Putamen (tissue), 1 donor: ENCODE data around the gene TMEM120B.
"Not testable (repeated sequence)": the region's sequence is repeated elsewhere in the genome, so short reads cannot be mapped to it uniquely, and the experiment has no call there.

Source experiments
- DNase-seq: peaks from one replicate; pipeline ENCODE4 v3.0.0-alpha.2; 2016; ENCODE audit warnings: low spot score

The TMEM120B gene

GRCh38 chr12:121712461-121713256 is at the start of gene TMEM120B:
TMEM120B (plus strand) TSS chr12:121712752; CDS start chr12:121712896, 144 bp downstream.
- DNase-seq: peak; percentile 81

DNA sequence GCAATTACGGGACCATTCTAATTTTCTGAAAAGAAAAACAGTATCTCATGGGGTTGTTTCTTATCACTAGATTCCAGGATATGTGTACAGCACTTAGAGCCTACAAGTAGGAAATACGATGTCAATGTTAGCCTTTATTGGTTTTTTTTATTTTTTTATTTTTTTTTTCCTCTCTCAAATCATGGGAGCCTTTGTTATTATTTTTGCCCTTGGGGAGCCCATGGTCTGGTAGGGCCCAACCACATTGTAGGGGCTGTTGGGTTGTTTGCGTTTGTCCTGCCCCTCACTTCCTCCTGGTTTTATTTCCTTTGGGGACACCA is 49.0 kb upstream of the TMEM120B start:
- DNase-seq: no peak

- DNase-seq: not testable (repeated sequence)
These were observed 45.7 kb upstream of the TMEM120B start for GRCh38 chr12:121666829-121667228.

DNA sequence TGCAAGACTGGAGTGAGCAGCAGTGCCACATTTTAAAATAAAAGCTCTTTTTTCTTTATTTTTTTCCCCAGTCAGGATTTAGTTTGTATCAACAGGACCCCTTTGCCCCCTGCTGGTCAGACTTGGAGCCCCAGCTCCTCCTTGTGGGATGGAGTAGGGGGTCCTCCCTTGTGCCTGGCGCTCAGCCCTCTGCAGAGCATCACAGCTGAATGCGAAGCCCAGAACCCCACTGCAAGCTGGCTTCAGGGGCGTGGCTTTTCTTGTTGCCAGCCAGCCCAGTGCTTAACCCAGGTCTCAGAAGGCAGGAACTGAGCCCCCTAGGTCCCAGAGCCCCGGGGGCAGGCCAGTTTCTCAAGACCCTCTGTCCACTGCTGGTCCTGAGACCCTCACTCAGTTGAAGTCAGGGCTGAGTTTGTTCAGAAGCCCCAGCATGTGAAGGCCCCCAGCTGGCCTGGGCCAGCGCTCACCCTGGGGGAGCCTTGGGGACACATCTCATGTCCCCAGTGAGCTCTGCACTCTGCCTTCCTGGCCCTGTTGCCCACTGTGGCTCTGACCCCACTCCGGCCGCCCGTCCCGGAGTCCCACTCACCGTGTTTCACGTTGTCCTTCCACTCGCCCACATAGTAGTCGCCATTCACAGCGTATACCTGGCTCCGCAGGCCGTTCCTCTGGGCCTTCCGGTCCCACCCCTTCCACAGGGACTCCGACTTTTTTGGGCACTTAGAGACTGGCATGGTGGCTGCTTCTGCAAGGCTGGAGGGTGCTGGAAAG is 43.6 kb upstream of the TMEM120B start:
- no peak for DNase-seq

- DNase-seq: no peak
These were observed 43.0 kb upstream of the TMEM120B start, which contains the start of gene MORN3 for GRCh38 chr12:121669521-121669900. MORN3 (minus strand) TSS chr12:121669654; CDS start chr12:121669483, 171 bp downstream.

- DNase-seq: no peak
These were observed 39.5 kb upstream of the TMEM120B start for GRCh38 chr12:121673013-121673511.

- no peak for DNase-seq
These were observed 36.4 kb upstream of the TMEM120B start for GRCh38 chr12:121676190-121676589.

DNA sequence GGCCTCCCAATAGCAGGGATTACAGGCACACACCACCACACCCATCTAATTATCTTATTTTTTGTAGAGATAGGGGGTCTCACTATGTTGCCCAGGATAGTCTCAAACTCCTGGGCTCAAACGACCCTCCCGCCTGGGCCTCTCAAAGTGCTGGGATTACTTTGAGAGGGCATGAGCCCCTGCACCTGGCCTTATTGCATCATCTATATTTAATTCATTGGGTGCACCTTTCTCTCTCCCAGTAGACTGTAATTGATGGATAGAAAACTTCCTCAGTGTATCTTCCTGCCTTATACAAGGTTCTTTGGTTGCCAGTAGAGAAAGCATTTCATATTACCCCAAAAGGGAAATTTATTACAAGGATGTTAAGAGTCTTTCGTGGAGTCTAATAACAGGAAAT is 34.2 kb upstream of the TMEM120B start:
- no peak for DNase-seq

- no peak for DNase-seq
These were observed 33.7 kb upstream of the TMEM120B start for GRCh38 chr12:121678716-121679300.

DNA sequence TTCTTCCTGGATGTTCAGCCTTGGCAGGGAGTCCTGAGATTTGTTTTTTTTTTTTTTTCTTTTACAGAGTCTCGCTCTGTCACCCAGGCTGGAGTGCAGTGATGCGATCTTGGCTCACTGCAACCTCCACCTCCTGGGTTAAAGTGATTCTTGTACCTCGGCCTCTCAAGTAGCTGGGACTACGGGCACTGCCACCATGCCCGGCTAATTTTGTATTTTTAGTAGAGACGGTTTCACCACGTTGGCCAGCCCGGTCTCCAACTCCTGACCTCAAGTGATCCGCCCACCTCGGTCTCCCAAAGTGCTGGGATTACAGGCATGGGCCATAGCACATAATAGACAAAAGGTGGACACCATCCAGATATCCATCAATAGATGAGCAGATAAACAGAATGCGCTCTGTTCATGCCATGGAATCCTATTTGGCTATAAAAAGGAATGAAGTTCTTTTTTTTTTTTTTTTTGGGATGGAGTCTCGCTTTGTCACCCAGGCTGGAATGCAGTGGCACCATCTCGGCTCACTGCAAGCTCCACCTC is 32.8 kb upstream of the TMEM120B start:
- DNase-seq: peak; percentile 60

GRCh38 chr12:121688966-121689365 is 23.6 kb upstream of the TMEM120B start:
- no peak for DNase-seq

DNA sequence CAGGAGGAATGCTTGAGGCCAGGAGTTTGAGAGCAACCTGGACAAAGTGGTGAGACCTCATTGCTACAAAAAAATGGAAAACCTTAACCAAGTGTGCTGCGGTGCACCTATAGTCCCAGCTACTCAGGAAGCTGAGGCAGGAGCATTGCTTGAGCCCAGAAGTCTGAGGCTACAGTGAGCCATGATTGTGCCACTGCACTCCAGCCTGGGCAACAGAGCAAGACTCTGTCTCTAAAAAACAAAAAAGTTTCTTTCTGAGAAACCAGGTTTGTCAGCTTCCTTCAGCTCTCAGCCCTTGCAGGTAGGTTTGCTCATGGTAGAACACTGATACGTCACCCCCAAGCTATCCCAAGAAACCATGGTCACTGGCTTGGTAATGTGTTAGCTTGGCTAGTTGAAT is 23.1 kb upstream of the TMEM120B start:
- no peak for DNase-seq

GRCh38 chr12:121692744-121693143 is 19.8 kb upstream of the TMEM120B start:
- not testable (repeated sequence) for DNase-seq

GRCh38 chr12:121693155-121693687 is 19.3 kb upstream of the TMEM120B start:
- DNase-seq: no peak

DNA sequence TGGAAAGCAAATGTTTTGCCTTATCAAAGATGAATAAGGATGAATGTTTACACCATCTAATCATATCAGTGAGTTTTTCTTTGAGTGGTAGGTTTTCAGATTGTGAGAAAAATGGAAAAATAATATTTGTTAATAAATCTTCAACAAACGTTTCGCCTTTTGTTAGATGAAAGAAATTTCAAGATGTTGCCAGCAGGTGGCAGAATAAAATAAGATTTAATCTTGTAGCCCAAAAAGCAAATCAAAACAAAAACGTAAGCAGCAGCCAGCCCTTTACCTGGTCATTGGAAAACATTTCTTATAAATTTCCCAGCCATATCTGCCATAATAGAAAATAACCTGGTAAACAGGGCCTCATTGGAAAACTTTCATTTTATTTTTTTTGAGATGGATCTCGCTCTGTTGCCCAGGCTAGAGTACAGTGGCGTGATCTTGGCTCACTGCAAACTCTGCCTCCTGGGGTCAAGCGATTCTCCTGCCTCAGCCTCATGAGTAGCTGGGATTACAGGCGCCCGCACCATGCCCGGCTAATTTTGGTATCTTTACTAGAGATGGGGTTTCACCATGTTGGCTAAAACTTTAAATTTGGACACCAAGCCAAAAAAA is 15.4 kb upstream of the TMEM120B start:
- DNase-seq: no peak

GRCh38 chr12:121697861-121698260 is 14.7 kb upstream of the TMEM120B start:
- DNase-seq: not testable (repeated sequence)

DNA sequence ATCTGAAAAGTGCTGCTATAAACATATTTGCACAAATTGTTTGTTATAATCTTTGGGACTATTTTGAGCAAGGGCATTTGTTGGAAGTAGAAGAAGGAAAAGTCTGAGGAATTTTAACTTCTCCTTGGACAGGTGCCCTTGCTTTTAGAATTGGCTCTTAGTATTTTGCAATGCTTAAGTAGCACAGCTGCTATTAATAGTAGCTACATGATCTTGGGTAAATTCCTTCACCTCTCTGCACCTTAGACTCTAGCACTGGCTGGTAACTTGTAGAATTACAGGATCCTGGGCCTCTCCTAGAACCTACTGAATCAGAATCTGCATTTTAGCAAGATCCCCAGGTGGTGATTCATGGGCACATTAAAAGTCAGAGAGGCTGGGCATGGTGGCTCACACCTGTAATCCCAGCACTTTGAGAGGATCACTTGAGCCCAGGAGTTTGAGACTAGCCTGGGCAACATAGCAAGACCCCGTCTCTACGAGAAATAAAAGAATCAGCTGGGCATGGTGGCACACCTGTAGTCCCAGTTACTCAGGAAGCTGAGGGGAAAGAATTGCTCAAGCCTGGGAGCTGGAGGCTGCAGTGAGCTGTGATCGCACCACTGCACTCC is 10.8 kb upstream of the TMEM120B start:
- no peak for DNase-seq

DNA sequence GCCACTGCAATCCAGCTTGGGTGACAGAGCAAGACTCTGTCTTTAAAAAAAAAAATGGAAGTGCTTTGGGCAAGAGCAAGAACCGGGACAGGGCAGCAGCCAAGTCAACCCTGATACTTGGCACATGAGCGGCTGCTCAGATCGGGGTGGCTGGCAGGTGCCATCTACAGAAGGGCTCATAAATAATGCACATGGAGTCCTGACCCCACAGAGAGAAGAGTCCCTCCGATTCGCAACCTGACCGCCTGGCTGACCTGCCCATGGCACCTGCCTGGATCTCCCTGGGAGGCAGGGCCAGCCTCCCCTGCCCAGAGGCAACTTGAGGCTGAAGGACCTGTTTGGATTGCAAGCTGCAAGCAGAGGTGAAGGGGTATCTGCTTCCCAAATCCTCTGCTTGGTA is 9.6 kb upstream of the TMEM120B start:
- no peak for DNase-seq

- no peak for DNase-seq
These were observed 7.0 kb upstream of the TMEM120B start for GRCh38 chr12:121705514-121705913.

- DNase-seq: no peak
These were observed 4.1 kb upstream of the TMEM120B start for GRCh38 chr12:121708313-121709063.

DNA sequence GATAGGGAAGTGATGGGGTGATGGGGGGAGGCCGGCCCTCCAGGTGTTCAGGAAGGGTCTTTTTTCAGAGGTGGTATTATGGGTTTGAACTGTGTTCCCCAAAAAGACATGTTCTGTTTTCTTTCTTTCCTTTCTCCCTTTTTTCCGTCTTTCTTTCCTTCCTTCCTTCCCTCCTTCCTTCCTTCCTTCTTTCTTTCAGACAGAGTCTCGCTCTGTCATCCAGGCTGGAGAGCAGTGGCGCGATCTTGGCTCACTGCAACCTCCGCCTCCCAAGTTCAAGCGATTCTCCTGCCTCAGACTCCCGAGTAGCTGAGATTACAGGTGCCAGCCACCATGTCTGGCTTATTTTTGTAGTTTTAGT is 3.5 kb upstream of the TMEM120B start:
- DNase-seq: not testable (repeated sequence)
